ENCODE data around the gene CEP85L. TPM values are rescaled to one million over a fixed set of nuclear protein-coding genes. Genes with fewer than 3 reads are reported as not detected.

The CEP85L gene
- total RNA-seq, 1 donor from 2014 or later: 10.5 TPM

DNA sequence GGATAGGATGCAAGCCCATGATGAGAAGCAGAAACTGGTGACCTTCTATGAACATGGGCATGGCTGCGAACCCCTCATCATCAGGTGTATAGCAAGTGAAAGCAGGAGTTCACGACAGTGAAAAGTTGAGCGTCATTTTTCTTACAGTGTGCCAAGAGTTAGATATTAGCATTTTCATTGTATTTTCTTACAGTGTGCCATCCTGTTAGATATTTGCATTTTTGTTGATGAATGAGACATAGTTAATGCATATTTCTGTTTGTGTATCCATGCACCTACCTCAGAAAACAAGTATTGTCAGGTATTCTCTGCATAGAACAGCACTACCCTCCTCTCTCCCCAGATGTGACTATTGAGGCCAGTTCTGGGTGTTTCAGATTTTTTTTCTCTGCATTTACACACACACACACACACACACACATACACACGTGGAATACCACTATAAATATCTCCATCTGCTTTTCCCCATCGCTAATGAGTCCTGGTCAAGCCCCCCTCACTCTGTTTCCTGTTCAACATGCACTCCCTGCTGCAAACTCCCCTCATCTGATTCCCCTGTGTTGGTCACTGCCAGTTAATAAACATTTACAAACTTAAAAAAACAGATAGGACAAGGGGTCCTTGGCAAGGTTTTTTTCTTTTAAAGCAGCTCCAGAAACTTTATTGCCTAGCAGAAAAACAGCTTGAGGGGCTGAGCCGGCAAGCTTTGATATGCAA is 61.6 kb downstream of the CEP85L start:
- H3K36me3 ChIP-seq: no peaks in the 10 kb centered on the region

GRCh38 chr6:118589186-118589585 is 62.2 kb downstream of the CEP85L start:
- Histone ChIP-seq H3K4me1 (no peaks in the 10 kb centered on the region), H3K27ac (no peak overlapping the region), H3K36me3 (no peaks in the 10 kb centered on the region), H3K4me3 (no peak overlapping the region), H3K27me3 (no peaks in the 10 kb centered on the region), H3K9me3 (no peaks in the 10 kb centered on the region)
- intact Hi-C loops (cut with DNase I): no loop called here
- ATAC-seq: no peak
- no peak for DNase-seq
- TF ChIP-seq, protein P1, sequence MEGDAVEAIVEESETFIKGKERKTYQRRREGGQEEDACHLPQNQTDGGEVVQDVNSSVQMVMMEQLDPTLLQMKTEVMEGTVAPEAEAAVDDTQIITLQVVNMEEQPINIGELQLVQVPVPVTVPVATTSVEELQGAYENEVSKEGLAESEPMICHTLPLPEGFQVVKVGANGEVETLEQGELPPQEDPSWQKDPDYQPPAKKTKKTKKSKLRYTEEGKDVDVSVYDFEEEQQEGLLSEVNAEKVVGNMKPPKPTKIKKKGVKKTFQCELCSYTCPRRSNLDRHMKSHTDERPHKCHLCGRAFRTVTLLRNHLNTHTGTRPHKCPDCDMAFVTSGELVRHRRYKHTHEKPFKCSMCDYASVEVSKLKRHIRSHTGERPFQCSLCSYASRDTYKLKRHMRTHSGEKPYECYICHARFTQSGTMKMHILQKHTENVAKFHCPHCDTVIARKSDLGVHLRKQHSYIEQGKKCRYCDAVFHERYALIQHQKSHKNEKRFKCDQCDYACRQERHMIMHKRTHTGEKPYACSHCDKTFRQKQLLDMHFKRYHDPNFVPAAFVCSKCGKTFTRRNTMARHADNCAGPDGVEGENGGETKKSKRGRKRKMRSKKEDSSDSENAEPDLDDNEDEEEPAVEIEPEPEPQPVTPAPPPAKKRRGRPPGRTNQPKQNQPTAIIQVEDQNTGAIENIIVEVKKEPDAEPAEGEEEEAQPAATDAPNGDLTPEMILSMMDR (IDR thresholded peaks at IDR 0.05): no peak

More for the DNA sequence above, 61.6 kb downstream of the CEP85L start:
- no peaks in the 10 kb centered on the region for H3K9me3 ChIP-seq
- TF ChIP-seq, protein P1 (IDR thresholded peaks at IDR 0.05): no peak
- ATAC-seq (no peak), DNase-seq (no peak)
- H3K4me3 ChIP-seq: no peak overlapping the region
- H3K4me1 ChIP-seq: no peaks in the 10 kb centered on the region
- no peaks in the 10 kb centered on the region for H3K27me3 ChIP-seq
- no peak overlapping the region for H3K27ac ChIP-seq
- intact Hi-C loops (cut with DNase I): no loop called here

DNA sequence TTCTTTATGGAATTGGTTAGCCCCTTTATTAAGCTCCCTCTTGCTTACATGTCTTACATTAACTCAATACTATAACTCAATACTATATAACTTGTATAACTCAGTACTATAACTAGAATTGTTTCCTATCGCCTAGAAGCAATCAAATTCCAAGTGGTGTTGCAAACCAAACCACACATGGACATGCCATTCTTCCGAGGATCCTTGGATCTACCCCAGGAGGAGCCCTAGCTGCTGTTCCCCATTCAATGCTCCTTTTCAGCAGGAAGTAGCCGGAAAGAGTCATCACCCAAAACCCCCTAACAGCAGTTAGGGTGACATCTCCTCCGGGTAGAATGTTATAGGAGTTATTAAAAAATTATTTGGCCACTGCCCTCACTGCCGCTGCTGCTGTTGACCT is 62.8 kb downstream of the CEP85L start:
- intact Hi-C loops (cut with DNase I): no loop called here
- Histone ChIP-seq H3K4me1 (no peaks in the 10 kb centered on the region), H3K4me3 (no peak overlapping the region), H3K36me3 (no peaks in the 10 kb centered on the region), H3K27ac (no peak overlapping the region), H3K9me3 (no peaks in the 10 kb centered on the region), H3K27me3 (no peaks in the 10 kb centered on the region)
- ATAC-seq (no peak), DNase-seq (no peak)
- TF ChIP-seq, protein P1 (IDR thresholded peaks at IDR 0.05): no peak

- TF ChIP-seq, protein P1 (IDR thresholded peaks at IDR 0.05): no peak
- Histone ChIP-seq H3K27me3 (no peaks in the 10 kb centered on the region), H3K27ac (no peak overlapping the region), H3K36me3 (no peaks in the 10 kb centered on the region), H3K9me3 (no peaks in the 10 kb centered on the region), H3K4me1 (no peaks in the 10 kb centered on the region), H3K4me3 (no peak overlapping the region)
- no peak for DNase-seq
- ATAC-seq: no peak
- intact Hi-C loops (cut with DNase I): no loop called here
These were observed 64.5 kb downstream of the CEP85L start for GRCh38 chr6:118586746-118587485.

DNA sequence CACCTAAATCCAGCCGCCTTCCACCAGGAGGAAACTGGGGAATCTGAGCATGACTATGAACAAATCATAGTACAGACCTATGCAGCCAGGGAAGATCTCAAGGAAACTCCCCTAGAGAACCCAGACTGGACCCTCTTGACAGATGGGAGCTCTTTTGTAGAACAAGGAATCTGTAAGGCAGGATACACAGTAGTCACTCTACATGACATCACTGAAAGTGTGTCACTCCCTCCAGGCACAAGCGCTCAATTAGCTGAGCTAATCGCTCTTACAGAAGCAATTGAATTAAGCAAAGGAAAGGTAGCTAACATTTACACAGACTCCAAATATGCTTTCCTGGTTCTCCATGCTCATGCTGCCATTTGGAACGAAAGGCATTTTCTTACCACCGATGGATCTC is 66.5 kb downstream of the CEP85L start:
- H3K4me3 ChIP-seq: no peak overlapping the region
- intact Hi-C loops (cut with DNase I): no loop called here
- no peak for DNase-seq
- TF ChIP-seq, protein P1 (IDR thresholded peaks at IDR 0.05): no peak
- ATAC-seq: no peak
- no peaks in the 10 kb centered on the region for H3K4me1 ChIP-seq
- no peaks in the 10 kb centered on the region for H3K27me3 ChIP-seq
- no peaks in the 10 kb centered on the region for H3K9me3 ChIP-seq
- no peak overlapping the region for H3K27ac ChIP-seq
- H3K36me3 ChIP-seq: no peaks in the 10 kb centered on the region

All from upper lobe of right lung (tissue), 1 donor.